A549 (cell line): Measurements from ENCODE around the gene NDUFAF2. TPM values are rescaled to one million over a fixed set of nuclear protein-coding genes. Genes with fewer than 3 reads are reported as not detected.

ENCODE experiments used
- ATAC-seq, 2 experiments: fragments of 200-7000 bp in 1 of 2; fragments of >200 bp in 1 of 2; cut with Nextera tagmentation in 1 of 2; cut with Tn5 transposase in 1 of 2; 3 replicates each; pipeline versions ENCODE4 v1.8.0 to v1.9.1; 2018 to 2020; ENCODE audit warnings: mild to moderate bottlenecking in 1 of 2, moderate library complexity in 1 of 2
- CTCF ChIA-PET: fragments of 300-600 bp; sonication (Branson Sonifier 250); formaldehyde crosslinking; extraction: SDS; loops from one replicate; lab custom pipeline; 2021; ENCODE audit warnings: antibody characterized with exemption, inconsistent platforms; lab: Yijun Ruan, JAX
- POLR2A ChIA-PET: fragments of 350-600 bp; formaldehyde crosslinking; extraction: SDS; loops from one replicate; lab custom pipeline; 2021; ENCODE audit warnings: antibody characterized with exemption, inconsistent platforms; lab: Yijun Ruan, JAX
- DNase-seq, 2 experiments: peaks; one replicate each; pipeline versions ENCODE4 v3.0.0 to v3.0.0-alpha.2; 2011 to 2016; ENCODE audit warnings: low read depth in 1 of 2, low spot score in 1 of 2
- FAIRE-seq: peaks from 2 replicates; lab custom pipeline; 2011; peaks lifted over from hg19 to GRCh38; lab: Jason Lieb, UNC
- H3K27ac ChIP-seq, 2 experiments: fragments of >200 bp; sonication (Bioruptor Twin); formaldehyde crosslinking; 3 replicates each; pipeline ENCODE4 v1.5.1; 2016 to 2017
- H3K4me1 ChIP-seq: fragments of >200 bp; sonication (Bioruptor Twin); formaldehyde crosslinking; 3 replicates; pipeline ENCODE4 v1.6.1; 2016
- H3K4me2 ChIP-seq: fragments of >200 bp; sonication (Bioruptor Twin); formaldehyde crosslinking; 3 replicates; pipeline ENCODE4 v1.6.1; 2016
- H3K4me3 ChIP-seq: fragments of >200 bp; sonication (Bioruptor Twin); formaldehyde crosslinking; 3 replicates; pipeline ENCODE4 v1.5.1; 2016
- H3K9me3 ChIP-seq: fragments of >200 bp; sonication (Bioruptor Twin); formaldehyde crosslinking; 3 replicates; pipeline ENCODE4 v1.6.1; 2016
- BHLHE40 ChIP-seq: IDR thresholded peaks from 2 replicates; pipeline ENCODE4 v1.6.1; 2012; ENCODE audit warnings: low read depth, low read length, inconsistent platforms
- CBX2 ChIP-seq: fragments of 200-600 bp; sonication (generic); IDR thresholded peaks from 2 replicates; pipeline ENCODE4 v1.6.1; 2016; ENCODE audit warnings: low read depth, mild to moderate bottlenecking, borderline replicate concordance
- CHD2 ChIP-seq: fragments of 150-350 bp; IDR thresholded peaks from 2 replicates; pipeline ENCODE4 v1.6.1; 2014; ENCODE audit warnings: low read length; ENCODE audit not compliant: partially characterized antibody
- CHD4 ChIP-seq: fragments of 200-600 bp; sonication (generic); IDR thresholded peaks from 2 replicates; pipeline ENCODE4 v1.6.1; 2016; ENCODE audit warnings: antibody characterized with exemption, mild to moderate bottlenecking, borderline replicate concordance
- EHF ChIP-seq: fragments of 250-450 bp; sonication (Bioruptor Pico); IDR thresholded peaks from 2 replicates; pipeline ENCODE4 v1.5.0; 2020; ENCODE audit warnings: mild to moderate bottlenecking
- EHMT2 ChIP-seq: fragments of 200-600 bp; sonication (generic); IDR thresholded peaks from 2 replicates; pipeline ENCODE4 v1.6.1; 2016; ENCODE audit warnings: antibody characterized with exemption, low read depth, mild to moderate bottlenecking, moderate library complexity
- ESRRA ChIP-seq: fragments of 150-350 bp; IDR thresholded peaks from 2 replicates; pipeline ENCODE4 v1.6.1; 2014; ENCODE audit warnings: mild to moderate bottlenecking, low read length, borderline replicate concordance
- HEYL ChIP-seq: fragments of 250-450 bp; sonication (Bioruptor Pico); IDR thresholded peaks from 2 replicates; pipeline ENCODE4 v1.8.0; 2021; ENCODE audit warnings: mild to moderate bottlenecking, moderate library complexity
- HOXA7 ChIP-seq: fragments of 250-450 bp; sonication (Bioruptor Pico); IDR thresholded peaks from 2 replicates; pipeline ENCODE4 v1.5.0; 2020; ENCODE audit warnings: mild to moderate bottlenecking, moderate library complexity
- JUN ChIP-seq, 2 experiments: fragments of >200 bp; sonication (Bioruptor Twin); formaldehyde crosslinking; IDR thresholded peaks; 2 replicates in 1 of 2; 3 replicates in 1 of 2; pipeline ENCODE4 v1.6.1; 2016 to 2017
- KDM5A ChIP-seq: fragments of 200-600 bp; sonication (generic); IDR thresholded peaks from 2 replicates; pipeline ENCODE4 v1.6.1; 2016; ENCODE audit warnings: antibody characterized with exemption, mild to moderate bottlenecking
- MAFK ChIP-seq: fragments of 450-650 bp; IDR thresholded peaks from 2 replicates; pipeline ENCODE4 v1.6.1; 2014; ENCODE audit not compliant: partially characterized antibody
- NFE2L2 ChIP-seq: fragments of 150-350 bp; conservative IDR thresholded peaks from 2 replicates; pipeline ENCODE4 v1.6.1; 2014; ENCODE audit warnings: low read length
- NPAS2 ChIP-seq: fragments of 250-450 bp; sonication (Bioruptor Pico); IDR thresholded peaks from 2 replicates; pipeline ENCODE4 v1.8.0; 2022; ENCODE audit warnings: mild to moderate bottlenecking, moderate library complexity, borderline replicate concordance
- NR3C1 ChIP-seq: fragments of >200 bp; sonication (Bioruptor Twin); formaldehyde crosslinking; IDR thresholded peaks from 3 replicates; pipeline ENCODE4 v1.6.1; 2017
- PHF8 ChIP-seq: fragments of 200-600 bp; sonication (generic); IDR thresholded peaks from 2 replicates; pipeline ENCODE4 v1.6.1; 2016; ENCODE audit warnings: low read depth, mild to moderate bottlenecking, antibody characterized with exemption, moderate library complexity, borderline replicate concordance
- POLR2AphosphoS2 ChIP-seq: conservative IDR thresholded peaks from 2 replicates; pipeline ENCODE4 v1.6.1; 2012; ENCODE audit warnings: low read length, improper control_type of control experiment, inconsistent platforms
- RFX5 ChIP-seq: fragments of 450-650 bp; IDR thresholded peaks from 2 replicates; pipeline ENCODE4 v1.7.1; 2014; ENCODE audit warnings: antibody characterized with exemption, mild to moderate bottlenecking, moderate library complexity
- RNF2 ChIP-seq: fragments of 200-600 bp; sonication (generic); IDR thresholded peaks from 2 replicates; pipeline ENCODE4 v1.6.1; 2016; ENCODE audit warnings: low read depth, mild to moderate bottlenecking, antibody characterized with exemption, moderate library complexity, borderline replicate concordance
- SMC3 ChIP-seq: fragments of >200 bp; sonication (Bioruptor Twin); formaldehyde crosslinking; IDR thresholded peaks from 3 replicates; pipeline ENCODE4 v1.6.1; 2018; ENCODE audit warnings: inconsistent platforms
- SREBF2 ChIP-seq: fragments of 450-650 bp; IDR thresholded peaks from 2 replicates; pipeline ENCODE4 v1.6.1; 2014; ENCODE audit warnings: mild to moderate bottlenecking, moderate library complexity
- TFCP2L1 ChIP-seq: fragments of 250-450 bp; sonication (Bioruptor Pico); IDR thresholded peaks from 2 replicates; pipeline ENCODE4 v1.5.0; 2021; ENCODE audit warnings: mild to moderate bottlenecking
- TP53 ChIP-seq: fragments of 250-450 bp; sonication (Bioruptor Pico); IDR thresholded peaks from 2 replicates; pipeline ENCODE4 v1.5.0; 2021; ENCODE audit warnings: mild to moderate bottlenecking, moderate library complexity
- ZFP36 ChIP-seq: fragments of 450-650 bp; IDR thresholded peaks from 2 replicates; pipeline ENCODE4 v1.6.1; 2014; ENCODE audit warnings: borderline replicate concordance; ENCODE audit not compliant: partially characterized antibody
- WGBS: methylation state at CpG from one replicate; pipeline ENCODE4 v1.1.6; 2017; ENCODE audit errors: missing lambda C conversion rate; 5-methylcytosine and 5-hydroxymethylcytosine counted together
- polyA plus RNA-seq, 4 experiments: library from polyadenylated mRNA; depleted of rRNA in 3 of 4; stranded (reverse); fragments of >200 nt; fragmentation: RNase III in 1 of 4; extraction: RNeasy Plus Mini Kit Qiagen cat#74134 plus additional on column Dnase treatment in 1 of 4; gene quantifications; 2 replicates in 3 of 4; 3 replicates in 1 of 4; pipeline ENCODE4 v1.2.3, GENCODE V29; 2011 to 2017
- TF ChIP-seq, protein P1 (sequence below): fragments of 450-650 bp; IDR thresholded peaks from 2 replicates; pipeline ENCODE4 v1.6.1; 2014; ENCODE audit warnings: antibody characterized with exemption
- TF ChIP-seq, protein P2 (sequence below): IDR thresholded peaks from 2 replicates; pipeline ENCODE4 v1.6.1; 2012
- TF ChIP-seq, protein P3 (sequence below): fragments of >200 bp; sonication (Bioruptor Twin); formaldehyde crosslinking; IDR thresholded peaks from 2 replicates; pipeline ENCODE4 v1.6.1; 2016
- TF ChIP-seq, protein P4 (sequence below): fragments of 150-350 bp; IDR thresholded peaks from 2 replicates; pipeline ENCODE4 v1.6.1; 2014; ENCODE audit warnings: low read depth, mild to moderate bottlenecking, low read length

Gene NDUFAF2
- polyA plus RNA-seq, 2 of the 4 experiments (the other 2 are of a cell fraction): 66.1 to 83.7 TPM

DNA sequence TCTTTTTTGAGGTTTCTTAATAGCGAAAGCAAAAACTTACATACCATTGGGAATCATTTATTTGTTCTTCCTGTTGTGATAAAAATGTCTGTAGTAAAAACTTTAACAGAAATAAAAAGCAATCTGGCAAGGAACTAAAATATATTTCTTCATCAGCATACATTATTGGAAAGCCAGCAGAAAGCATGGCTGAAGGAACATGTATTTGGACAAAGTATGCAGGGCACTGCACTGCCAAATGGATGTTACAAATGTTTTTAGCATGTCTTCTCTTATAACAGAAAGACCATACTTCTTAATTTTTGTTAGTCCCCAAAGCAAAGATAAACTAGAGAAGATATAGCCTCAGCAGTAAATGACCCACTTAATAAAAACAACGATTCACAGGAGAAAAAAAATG is 136.7 kb downstream of the NDUFAF2 start:
- DNase-seq (no peak), FAIRE-seq (no peak), ATAC-seq (no peak)
- no peak overlapping the region for H3K4me3 ChIP-seq
- ChIA-PET CTCF (no interaction called here), POLR2A (no interaction called here)
- no peak overlapping the region for H3K4me2 ChIP-seq
- 64% methylated on average over 2 of the region's 2 CpGs for WGBS
- no peak overlapping the region for H3K27ac ChIP-seq
- H3K4me1 ChIP-seq: no peaks in the 10 kb centered on the region
- no peaks in the 10 kb centered on the region for H3K9me3 ChIP-seq
- TF ChIP-seq NPAS2 (CRISPR knock-in tag): no peak
- no peak for TF ChIP-seq NR3C1
- TF ChIP-seq, protein P1, sequence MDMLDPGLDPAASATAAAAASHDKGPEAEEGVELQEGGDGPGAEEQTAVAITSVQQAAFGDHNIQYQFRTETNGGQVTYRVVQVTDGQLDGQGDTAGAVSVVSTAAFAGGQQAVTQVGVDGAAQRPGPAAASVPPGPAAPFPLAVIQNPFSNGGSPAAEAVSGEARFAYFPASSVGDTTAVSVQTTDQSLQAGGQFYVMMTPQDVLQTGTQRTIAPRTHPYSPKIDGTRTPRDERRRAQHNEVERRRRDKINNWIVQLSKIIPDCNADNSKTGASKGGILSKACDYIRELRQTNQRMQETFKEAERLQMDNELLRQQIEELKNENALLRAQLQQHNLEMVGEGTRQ: no peak
- TF ChIP-seq HOXA7 (CRISPR knock-in tag): no peak
- TF ChIP-seq TFCP2L1 (CRISPR knock-in tag): no peak
- TF ChIP-seq MAFK: no peak
- TF ChIP-seq POLR2AphosphoS2: no peak
- no peak for TF ChIP-seq EHMT2
- TF ChIP-seq EHF (CRISPR knock-in tag): no peak
- TF ChIP-seq NFE2L2: no peak
- no peak for TF ChIP-seq CHD4

DNA sequence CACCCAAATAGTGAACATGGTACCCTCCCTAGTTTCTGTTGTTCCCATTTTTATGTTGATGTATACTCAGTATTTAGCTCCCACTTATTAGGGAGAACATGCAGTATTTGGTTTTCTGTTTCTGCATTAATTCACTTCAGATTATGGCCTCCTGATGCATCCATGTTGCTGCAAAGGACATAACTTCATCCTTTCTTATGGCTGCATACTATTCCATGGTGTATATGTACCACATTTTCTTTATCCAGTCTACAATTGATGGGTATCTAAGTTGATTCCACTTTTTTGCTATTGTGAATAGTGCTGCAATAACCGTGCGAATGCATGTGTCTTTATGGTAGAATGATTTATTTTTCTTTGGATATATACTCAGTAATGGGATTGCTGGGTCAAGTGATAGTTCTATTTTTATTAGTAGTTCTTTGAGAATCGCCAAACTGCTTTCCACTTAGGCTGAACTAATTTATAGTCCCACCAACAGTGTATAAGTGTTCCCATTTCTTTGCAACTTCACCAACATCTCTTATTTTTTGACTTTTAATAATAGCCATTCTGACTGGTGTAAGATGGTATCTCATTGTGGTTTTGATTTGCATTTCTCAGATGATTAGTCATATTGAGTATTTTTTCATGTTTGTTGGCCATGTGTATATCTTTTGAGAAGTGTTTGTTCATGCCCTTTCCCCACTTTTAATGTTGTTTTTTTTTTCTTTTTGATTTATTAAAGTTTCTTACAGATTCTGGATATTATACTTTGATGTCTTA is 137.7 kb downstream of the NDUFAF2 start:
- H3K4me1 ChIP-seq: no peaks in the 10 kb centered on the region
- H3K4me3 ChIP-seq: no peak overlapping the region
- WGBS: 93% methylated on average over 3 of the region's 3 CpGs
- no peaks in the 10 kb centered on the region for H3K9me3 ChIP-seq
- no peak for DNase-seq
- ChIA-PET POLR2A (no interaction called here), CTCF (no interaction called here)
- no peak for FAIRE-seq
- ATAC-seq: no peak
- H3K27ac ChIP-seq: no peak overlapping the region
- no peak for TF ChIP-seq JUN (IDR thresholded peaks at IDR 0.05)
- TF ChIP-seq SMC3: no peak
- no peak overlapping the region for H3K4me2 ChIP-seq

DNA sequence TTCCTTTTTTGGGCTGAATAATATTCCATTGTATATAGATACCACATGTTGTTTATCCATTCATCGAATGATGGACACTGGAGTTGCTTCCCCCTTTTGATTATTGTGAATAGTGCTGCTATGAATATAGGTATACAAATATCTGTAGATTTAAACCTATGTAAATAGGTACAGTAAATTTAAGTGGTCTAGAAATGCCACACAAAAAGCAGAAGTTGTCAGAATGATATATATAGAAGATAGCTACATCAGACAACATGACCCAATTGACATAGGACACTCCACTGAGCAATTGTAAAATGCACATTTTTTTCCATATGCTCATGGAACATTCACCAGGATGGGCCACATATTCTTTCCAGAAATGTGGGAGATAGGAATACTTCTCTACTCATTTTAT is 139.7 kb downstream of the NDUFAF2 start:
- H3K4me2 ChIP-seq: no peak overlapping the region
- FAIRE-seq: no peak
- 89% methylated on average over 1 of the region's 1 CpG for WGBS
- no peaks in the 10 kb centered on the region for H3K4me1 ChIP-seq
- no peak overlapping the region for H3K4me3 ChIP-seq
- TF ChIP-seq TFCP2L1 (CRISPR knock-in tag): no peak
- no peak for TF ChIP-seq RNF2
- TF ChIP-seq NFE2L2: no peak
- no peak for TF ChIP-seq JUN (IDR thresholded peaks at IDR 0.05)
- TF ChIP-seq, protein P2, sequence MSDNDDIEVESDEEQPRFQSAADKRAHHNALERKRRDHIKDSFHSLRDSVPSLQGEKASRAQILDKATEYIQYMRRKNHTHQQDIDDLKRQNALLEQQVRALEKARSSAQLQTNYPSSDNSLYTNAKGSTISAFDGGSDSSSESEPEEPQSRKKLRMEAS: no peak
- TF ChIP-seq SREBF2: no peak
- TF ChIP-seq BHLHE40: no peak
- TF ChIP-seq, all 56 proteins: peak for 0
- H3K9me3 ChIP-seq: no peaks in the 10 kb centered on the region
- ChIA-PET CTCF (no interaction called here), POLR2A (no interaction called here)
- ATAC-seq (no peak), DNase-seq (no peak)
- no peak overlapping the region for H3K27ac ChIP-seq

DNA sequence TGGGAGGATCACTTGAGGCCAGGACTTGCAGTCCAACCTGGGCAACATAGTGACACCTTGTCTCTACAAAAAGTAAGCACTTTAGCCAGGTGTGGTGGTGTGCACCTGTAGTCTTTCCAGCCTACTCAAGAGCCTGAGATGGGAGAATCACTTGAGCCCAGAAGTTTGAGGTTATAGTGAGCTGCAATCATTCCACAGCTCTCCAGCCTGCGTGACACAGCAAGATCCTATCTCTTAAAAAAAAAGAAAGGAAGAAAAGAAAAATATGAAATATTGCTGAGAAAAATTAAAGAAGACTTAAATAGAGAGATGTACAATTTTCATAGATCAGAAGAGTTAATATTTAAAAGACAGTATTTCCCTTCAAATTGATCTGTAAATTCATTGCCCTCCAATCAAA is 140.9 kb downstream of the NDUFAF2 start:
- FAIRE-seq: no peak
- Histone ChIP-seq H3K27ac (no peak overlapping the region), H3K4me3 (no peak overlapping the region), H3K9me3 (no peaks in the 10 kb centered on the region), H3K4me1 (no peaks in the 10 kb centered on the region), H3K4me2 (no peak overlapping the region)
- TF ChIP-seq MAFK (no peak), CHD2 (no peak), SREBF2 (no peak), ESRRA (no peak), KDM5A (no peak), HEYL (CRISPR knock-in tag) (no peak), CBX2 (no peak), EHMT2 (no peak), ZFP36 (no peak), TP53 (CRISPR knock-in tag) (no peak), PHF8 (no peak), RFX5 (no peak)
- TF ChIP-seq, protein P3, sequence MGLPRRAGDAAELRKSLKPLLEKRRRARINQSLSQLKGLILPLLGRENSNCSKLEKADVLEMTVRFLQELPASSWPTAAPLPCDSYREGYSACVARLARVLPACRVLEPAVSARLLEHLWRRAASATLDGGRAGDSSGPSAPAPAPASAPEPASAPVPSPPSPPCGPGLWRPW: no peak
- TF ChIP-seq, protein P4, sequence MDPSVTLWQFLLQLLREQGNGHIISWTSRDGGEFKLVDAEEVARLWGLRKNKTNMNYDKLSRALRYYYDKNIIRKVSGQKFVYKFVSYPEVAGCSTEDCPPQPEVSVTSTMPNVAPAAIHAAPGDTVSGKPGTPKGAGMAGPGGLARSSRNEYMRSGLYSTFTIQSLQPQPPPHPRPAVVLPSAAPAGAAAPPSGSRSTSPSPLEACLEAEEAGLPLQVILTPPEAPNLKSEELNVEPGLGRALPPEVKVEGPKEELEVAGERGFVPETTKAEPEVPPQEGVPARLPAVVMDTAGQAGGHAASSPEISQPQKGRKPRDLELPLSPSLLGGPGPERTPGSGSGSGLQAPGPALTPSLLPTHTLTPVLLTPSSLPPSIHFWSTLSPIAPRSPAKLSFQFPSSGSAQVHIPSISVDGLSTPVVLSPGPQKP: no peak
- TF ChIP-seq, protein P2: no peak
- no peak for DNase-seq
- no peak for ATAC-seq
- WGBS: 94% methylated on average over 1 of the region's 1 CpG
- POLR2A ChIA-PET: no interaction called here
- CTCF ChIA-PET: no interaction called here
